KMS-11 (cell line): ENCODE measurements around the gene PHACTR3.
A peak's percentile ranks its signal among the peaks of the same experiment; 100 is the strongest.

Source experiments
- H2AFZ ChIP-seq: fragments of 200-600 bp; sonication (generic); 2 replicates; pipeline ENCODE4 v1.6.1; 2016; ENCODE audit warnings: antibody characterized with exemption, mixed run types, low read depth
- H3K27ac ChIP-seq: fragments of 200-600 bp; sonication (generic); 2 replicates; pipeline ENCODE4 v1.6.1; 2016; ENCODE audit warnings: mild to moderate bottlenecking, mixed run types
- H3K27me3 ChIP-seq: fragments of 200-600 bp; sonication (generic); 2 replicates; pipeline ENCODE4 v1.6.1; 2017; ENCODE audit warnings: mild to moderate bottlenecking, low read depth, mixed run types, moderate library complexity; ENCODE audit not compliant: insufficient read depth
- H3K36me3 ChIP-seq: fragments of 200-600 bp; sonication (generic); 2 replicates; pipeline ENCODE4 v1.6.1; 2017; ENCODE audit warnings: mild to moderate bottlenecking, mixed run types; ENCODE audit not compliant: insufficient read depth
- H3K4me1 ChIP-seq: fragments of 200-600 bp; sonication (generic); 2 replicates; pipeline ENCODE4 v1.6.1; 2016; ENCODE audit warnings: mild to moderate bottlenecking, low read depth, mixed run types; ENCODE audit not compliant: poor library complexity, severe bottlenecking
- H3K4me2 ChIP-seq: fragments of 200-600 bp; sonication (generic); 2 replicates; pipeline ENCODE4 v1.7.0; 2016; ENCODE audit warnings: mild to moderate bottlenecking, mixed run types
- H3K4me3 ChIP-seq: fragments of 200-600 bp; sonication (generic); IDR thresholded peaks from 2 replicates; pipeline ENCODE4 v1.6.1; 2017; ENCODE audit warnings: low read depth, low read length, mixed read lengths; ENCODE audit not compliant: insufficient read depth
- H3K79me2 ChIP-seq: fragments of 200-600 bp; sonication (generic); 2 replicates; pipeline ENCODE4 v1.6.1; 2016; ENCODE audit warnings: low read depth, mixed run types; ENCODE audit not compliant: insufficient read depth
- H3K9ac ChIP-seq: fragments of 200-600 bp; sonication (generic); 2 replicates; pipeline ENCODE4 v1.6.1; 2016; ENCODE audit warnings: mild to moderate bottlenecking, mixed run types
- H4K20me1 ChIP-seq: fragments of 200-600 bp; sonication (generic); 2 replicates; pipeline ENCODE4 v1.6.1; 2016; ENCODE audit warnings: mild to moderate bottlenecking, mixed run types; ENCODE audit not compliant: insufficient read depth
- TF ChIP-seq, protein P1 (sequence below): fragments of 200-600 bp; sonication (generic); conservative IDR thresholded peaks from 2 replicates; pipeline ENCODE4 v1.6.1; 2017; ENCODE audit warnings: low read depth, mild to moderate bottlenecking, antibody characterized with exemption, low read length, moderate library complexity, mixed read lengths

PHACTR3 gene

DNA sequence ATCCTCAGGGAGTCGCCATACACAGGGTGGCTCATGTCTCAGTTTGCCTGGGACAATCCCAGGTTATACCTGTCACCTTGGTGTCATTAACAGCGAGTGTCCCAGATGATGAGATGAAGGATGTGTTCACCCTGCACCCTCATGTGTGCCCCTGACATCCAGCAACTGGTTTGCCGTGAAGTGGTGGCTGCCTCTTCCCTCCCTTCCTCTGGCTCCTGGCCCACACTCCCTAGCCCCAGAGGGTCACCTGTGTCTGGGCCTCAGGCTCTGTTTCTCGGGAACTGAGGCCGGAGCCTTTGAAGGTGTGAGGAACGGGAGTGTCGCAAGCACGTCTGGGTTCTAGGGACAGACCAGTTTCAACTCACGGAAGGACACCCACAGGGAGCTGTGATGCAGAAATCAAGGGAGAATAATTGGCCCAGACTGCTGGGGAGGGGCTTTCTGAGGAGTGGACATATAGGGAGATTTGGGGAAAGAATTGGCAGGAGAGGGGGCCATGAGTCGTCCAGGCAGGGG, 35.8 kb upstream of the PHACTR3 start:
- H4K20me1 ChIP-seq = no peaks in the 10 kb centered on the region
- no peaks in the 10 kb centered on the region for H3K79me2 ChIP-seq
- no peaks in the 10 kb centered on the region for H3K36me3 ChIP-seq
- H3K4me1 ChIP-seq = no peaks in the 10 kb centered on the region
- H3K4me2 ChIP-seq = no peak overlapping the region
- H3K9ac ChIP-seq = no peak overlapping the region
- H3K27me3 ChIP-seq = no peaks in the 10 kb centered on the region; the same call in 1 of the 2 replicates
- no peak overlapping the region for H2AFZ ChIP-seq
- no peak overlapping the region for H3K4me3 ChIP-seq
- TF ChIP-seq, protein P1, sequence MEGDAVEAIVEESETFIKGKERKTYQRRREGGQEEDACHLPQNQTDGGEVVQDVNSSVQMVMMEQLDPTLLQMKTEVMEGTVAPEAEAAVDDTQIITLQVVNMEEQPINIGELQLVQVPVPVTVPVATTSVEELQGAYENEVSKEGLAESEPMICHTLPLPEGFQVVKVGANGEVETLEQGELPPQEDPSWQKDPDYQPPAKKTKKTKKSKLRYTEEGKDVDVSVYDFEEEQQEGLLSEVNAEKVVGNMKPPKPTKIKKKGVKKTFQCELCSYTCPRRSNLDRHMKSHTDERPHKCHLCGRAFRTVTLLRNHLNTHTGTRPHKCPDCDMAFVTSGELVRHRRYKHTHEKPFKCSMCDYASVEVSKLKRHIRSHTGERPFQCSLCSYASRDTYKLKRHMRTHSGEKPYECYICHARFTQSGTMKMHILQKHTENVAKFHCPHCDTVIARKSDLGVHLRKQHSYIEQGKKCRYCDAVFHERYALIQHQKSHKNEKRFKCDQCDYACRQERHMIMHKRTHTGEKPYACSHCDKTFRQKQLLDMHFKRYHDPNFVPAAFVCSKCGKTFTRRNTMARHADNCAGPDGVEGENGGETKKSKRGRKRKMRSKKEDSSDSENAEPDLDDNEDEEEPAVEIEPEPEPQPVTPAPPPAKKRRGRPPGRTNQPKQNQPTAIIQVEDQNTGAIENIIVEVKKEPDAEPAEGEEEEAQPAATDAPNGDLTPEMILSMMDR = no peak
- H3K27ac ChIP-seq = no peak overlapping the region

DNA sequence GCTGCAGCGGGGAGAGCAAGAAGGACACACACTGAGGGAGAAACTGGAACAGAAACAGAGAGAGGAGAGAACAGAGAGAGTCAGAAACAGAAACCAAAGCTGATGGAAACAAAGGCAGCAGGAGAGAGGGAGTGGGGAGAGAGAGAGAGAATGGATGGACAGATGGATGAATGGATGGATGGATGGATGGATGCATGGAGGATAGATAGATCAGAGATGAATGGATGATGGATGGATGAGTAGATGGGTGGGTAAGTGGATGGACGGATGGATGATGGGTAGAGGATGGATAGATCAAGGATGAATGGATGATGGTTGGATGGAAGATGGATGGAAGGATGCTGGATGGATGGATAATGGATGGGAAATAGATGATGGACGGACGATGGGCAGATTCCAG, 35.0 kb upstream of the PHACTR3 start:
- no peak overlapping the region for H3K4me2 ChIP-seq
- no peaks in the 10 kb centered on the region for H3K4me1 ChIP-seq
- TF ChIP-seq, protein P1 = no peak
- no peaks in the 10 kb centered on the region for H4K20me1 ChIP-seq
- no peak overlapping the region for H3K9ac ChIP-seq
- no peak overlapping the region for H3K27ac ChIP-seq
- no peak overlapping the region for H3K4me3 ChIP-seq
- no peaks in the 10 kb centered on the region; the same call in 1 of the 2 replicates for H3K27me3 ChIP-seq
- H3K79me2 ChIP-seq = no peaks in the 10 kb centered on the region
- H3K36me3 ChIP-seq = no peaks in the 10 kb centered on the region
- H2AFZ ChIP-seq = no peak overlapping the region

DNA sequence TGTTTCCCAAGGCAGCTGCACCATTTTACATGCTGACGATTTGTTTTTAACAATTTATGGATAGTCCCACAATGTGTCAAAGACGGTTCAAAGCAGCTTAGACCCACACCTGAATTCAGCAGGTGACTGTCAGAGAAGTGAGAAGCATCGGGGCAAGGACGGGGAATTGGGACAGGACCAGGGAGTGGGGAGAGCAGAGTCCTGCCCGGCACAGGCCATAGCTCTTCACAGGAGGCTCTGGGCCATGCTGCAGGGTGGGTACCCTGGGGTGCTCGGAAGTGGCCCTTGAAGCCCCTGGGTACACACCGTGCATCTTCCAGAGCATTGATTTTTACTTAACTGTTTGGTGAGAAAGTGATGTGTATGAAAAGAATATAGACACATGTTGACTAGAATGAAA, 33.2 kb upstream of the PHACTR3 start:
- Histone ChIP-seq H3K27me3 (peaks cover 2% of the 10 kb centered on the region; the same call in 1 of the 2 replicates), H3K4me3 (no peak overlapping the region), H3K79me2 (no peaks in the 10 kb centered on the region), H3K36me3 (no peaks in the 10 kb centered on the region), H4K20me1 (no peaks in the 10 kb centered on the region), H3K9ac (no peak overlapping the region), H3K27ac (no peak overlapping the region), H2AFZ (no peak overlapping the region), H3K4me2 (no peak overlapping the region), H3K4me1 (no peaks in the 10 kb centered on the region)
- TF ChIP-seq, protein P1 = no peak

DNA sequence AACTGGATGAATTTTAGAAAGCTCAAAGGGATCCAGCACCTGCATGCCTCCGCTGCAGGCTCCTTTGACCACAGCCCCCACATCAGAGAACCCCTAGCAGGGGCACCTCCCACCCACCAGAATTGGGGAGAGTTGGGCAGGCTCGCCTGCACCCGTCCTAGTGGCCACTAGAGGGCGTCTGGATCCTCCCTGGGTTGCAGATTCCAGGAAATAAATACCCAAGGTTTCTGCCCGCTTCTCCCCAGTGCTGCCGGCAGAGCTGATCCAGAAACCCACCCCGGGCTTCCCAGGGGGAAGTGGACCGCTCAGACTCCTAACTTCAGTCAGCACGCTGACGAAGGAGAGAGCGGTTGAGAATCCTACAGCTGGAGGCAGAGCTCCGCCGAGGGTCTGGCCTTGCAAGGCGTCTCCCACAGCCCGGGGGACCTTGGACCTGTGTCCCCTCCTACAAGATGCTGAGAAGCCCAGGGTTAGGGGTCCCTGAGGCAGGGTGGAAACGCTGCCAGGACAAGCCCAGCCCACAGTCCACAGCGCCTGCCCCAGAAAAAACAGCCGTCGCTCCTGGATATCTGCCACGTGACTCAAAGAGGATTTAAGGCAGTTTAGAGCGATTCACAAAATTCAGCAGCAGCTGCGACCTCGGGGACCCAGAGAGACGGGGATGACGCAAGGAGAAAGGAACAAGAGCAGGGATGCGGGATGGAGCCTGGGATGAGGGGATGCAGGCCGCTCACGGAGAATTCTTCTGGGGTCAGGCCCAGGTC, 32.6 kb upstream of the PHACTR3 start:
- Histone ChIP-seq H3K9ac (no peak overlapping the region), H3K4me3 (no peak overlapping the region), H2AFZ (peak overlapping the region; percentile 77; the same call in 1 of the 2 replicates), H3K36me3 (no peaks in the 10 kb centered on the region), H3K27me3 (peaks cover 2% of the 10 kb centered on the region; the same call in 1 of the 2 replicates), H3K79me2 (no peaks in the 10 kb centered on the region), H3K4me2 (no peak overlapping the region), H3K4me1 (no peaks in the 10 kb centered on the region), H3K27ac (no peak overlapping the region), H4K20me1 (no peaks in the 10 kb centered on the region)
- TF ChIP-seq, protein P1 = peak; percentile 95
